Upper lobe of left lung (tissue), 6 donors: ENCODE measurements around the gene OTOS. TPM values are rescaled to one million over a fixed set of nuclear protein-coding genes. Genes with fewer than 3 reads are reported as not detected.

ENCODE experiments used
- ATAC-seq, 2 donors: fragments of 200-7000 bp; cut with Tn5 transposase; one replicate each; pipeline ENCODE4 v1.9.1; 2022; ENCODE audit warnings: mild to moderate bottlenecking in 2 of 2, moderate library complexity in 2 of 2; ENCODE audit not compliant: low FRiP score in 2 of 2
- DNase-seq, 2 donors: peaks; one replicate each; pipeline ENCODE4 v3.0.0-alpha.2; 2019 to 2020
- H3K27ac ChIP-seq, 4 donors: fragments of 200-600 bp; sonication (generic); one replicate each; pipeline ENCODE4 v1.5.1; 2016 to 2019
- H3K27me3 ChIP-seq, 4 donors: fragments of 200-600 bp; sonication (generic); one replicate each; pipeline ENCODE4 v1.5.1; 2017 to 2019
- H3K36me3 ChIP-seq, 4 donors: fragments of 200-600 bp; sonication (generic); one replicate each; pipeline ENCODE4 v1.5.1; 2016 to 2019
- H3K4me1 ChIP-seq, 4 donors: fragments of 200-600 bp; sonication (generic); one replicate each; pipeline ENCODE4 v1.5.1; 2018 to 2019
- H3K4me3 ChIP-seq, 4 donors: fragments of 200-600 bp; sonication (generic); one replicate each; pipeline ENCODE4 v1.5.1; 2017 to 2019; ENCODE audit warnings: mild to moderate bottlenecking in 2 of 4, moderate library complexity in 1 of 4
- H3K9me3 ChIP-seq, 4 donors: fragments of 200-600 bp; sonication (generic); one replicate each; pipeline ENCODE4 v1.5.1; 2018 to 2019
- EP300 ChIP-seq, 4 donors: sonication (generic); formaldehyde crosslinking; IDR thresholded peaks; one replicate each; pipeline ENCODE4 v1.5.1; 2017; ENCODE audit warnings: antibody characterized with exemption in 4 of 4, control low read depth in 2 of 4
- POLR2A ChIP-seq, 4 donors: fragments of 450-650 bp; IDR thresholded peaks; one replicate each; pipeline ENCODE4 v1.5.1; 2016 to 2017; ENCODE audit warnings: antibody characterized with exemption in 4 of 4, mild to moderate bottlenecking in 2 of 4
- POLR2AphosphoS5 ChIP-seq, 2 donors: sonication (generic); formaldehyde crosslinking; IDR thresholded peaks; one replicate each; pipeline ENCODE4 v1.5.1; 2017; ENCODE audit warnings: antibody characterized with exemption in 2 of 2
- WGBS, 2 donors: methylation state at CpG; one replicate each; pipeline ENCODE4 v1.1.5; 2017 to 2018; 5-methylcytosine and 5-hydroxymethylcytosine counted together
- total RNA-seq, 6 donors: library from RNA; depleted of rRNA in 4 of 6; stranded (reverse); fragments of >200 nt in 4 of 6; gene quantifications; one replicate each; pipeline versions ENCODE4 v1.1.0 to v1.2.1, GENCODE V29; 2016 to 2021
- TF ChIP-seq, protein P1 (sequence below), 6 experiments: fragments of 450-650 bp in 4 of 6; fragments of 200-600 bp in 2 of 6; sonication (generic) in 2 of 6; IDR thresholded peaks; one replicate each; pipeline ENCODE4 v1.5.1; 2016 to 2019; ENCODE audit warnings: antibody characterized with exemption in 6 of 6
- donor health status: DM: no; HTN: no; CAD: no; lungs with moderate emphysema.
- donor health status: DM: no; HTN: yes; CAD: no; lungs with severe emphysema.

Gene OTOS
- total RNA-seq, 6 donors from 2014 or later: not detected

DNA sequence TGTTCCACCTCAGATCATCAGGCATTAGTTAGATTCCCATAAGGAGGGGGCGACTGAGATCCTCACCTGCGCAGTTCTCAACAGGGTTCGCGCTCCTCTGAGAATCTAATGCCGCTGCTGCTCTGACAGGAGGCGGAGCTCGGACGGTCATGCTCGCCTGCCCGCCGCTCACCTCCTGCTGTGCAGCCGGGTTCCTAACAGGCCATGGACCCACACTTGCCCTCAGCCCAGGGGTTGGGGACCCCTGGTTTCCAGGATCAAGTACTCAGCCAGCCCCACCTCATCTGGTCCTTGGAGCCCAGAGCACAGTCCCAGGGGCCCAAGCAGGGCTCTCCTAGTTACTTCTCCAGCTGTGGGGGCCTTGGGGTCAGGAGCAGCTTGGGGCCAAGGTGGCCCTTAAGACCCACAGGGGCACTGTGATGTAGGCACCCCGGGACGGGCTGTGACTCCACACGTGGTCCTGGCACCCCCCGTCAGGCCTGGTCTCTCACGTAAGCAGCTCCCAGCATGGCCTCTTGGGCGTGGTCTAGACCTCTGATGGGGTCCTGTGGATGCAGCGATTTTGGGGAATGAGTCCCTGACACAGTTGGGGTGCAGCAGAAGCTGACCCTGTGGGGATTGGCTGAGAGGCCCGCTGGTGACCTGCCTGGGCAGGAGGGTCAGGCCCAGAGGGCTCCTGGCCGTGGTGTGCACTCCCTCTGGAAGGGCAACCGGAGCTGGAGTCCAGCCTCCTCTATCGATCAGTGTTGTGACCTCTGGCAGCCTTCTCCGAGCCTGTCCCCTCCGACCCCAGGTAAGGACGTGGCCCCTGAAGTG lies 28.3 kb upstream of the OTOS start:
- 79 to 84% methylated on average over 17 to 26 of the region's 26 CpGs for WGBS, 2 donors
- no peaks in the 10 kb centered on the region for H3K36me3 ChIP-seq
- DNase-seq (no peak), ATAC-seq (peak in 1 of 2 donors; percentile 2)
- H3K27ac ChIP-seq: no peak overlapping the region
- no peaks in the 10 kb centered on the region for H3K9me3 ChIP-seq
- TF ChIP-seq POLR2A (IDR thresholded peaks at IDR 0.05): no peak
- TF ChIP-seq EP300 (IDR thresholded peaks at IDR 0.05): no peak
- no peak for TF ChIP-seq POLR2AphosphoS5 (IDR thresholded peaks at IDR 0.05)
- TF ChIP-seq, protein P1, sequence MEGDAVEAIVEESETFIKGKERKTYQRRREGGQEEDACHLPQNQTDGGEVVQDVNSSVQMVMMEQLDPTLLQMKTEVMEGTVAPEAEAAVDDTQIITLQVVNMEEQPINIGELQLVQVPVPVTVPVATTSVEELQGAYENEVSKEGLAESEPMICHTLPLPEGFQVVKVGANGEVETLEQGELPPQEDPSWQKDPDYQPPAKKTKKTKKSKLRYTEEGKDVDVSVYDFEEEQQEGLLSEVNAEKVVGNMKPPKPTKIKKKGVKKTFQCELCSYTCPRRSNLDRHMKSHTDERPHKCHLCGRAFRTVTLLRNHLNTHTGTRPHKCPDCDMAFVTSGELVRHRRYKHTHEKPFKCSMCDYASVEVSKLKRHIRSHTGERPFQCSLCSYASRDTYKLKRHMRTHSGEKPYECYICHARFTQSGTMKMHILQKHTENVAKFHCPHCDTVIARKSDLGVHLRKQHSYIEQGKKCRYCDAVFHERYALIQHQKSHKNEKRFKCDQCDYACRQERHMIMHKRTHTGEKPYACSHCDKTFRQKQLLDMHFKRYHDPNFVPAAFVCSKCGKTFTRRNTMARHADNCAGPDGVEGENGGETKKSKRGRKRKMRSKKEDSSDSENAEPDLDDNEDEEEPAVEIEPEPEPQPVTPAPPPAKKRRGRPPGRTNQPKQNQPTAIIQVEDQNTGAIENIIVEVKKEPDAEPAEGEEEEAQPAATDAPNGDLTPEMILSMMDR (IDR thresholded peaks at IDR 0.05): no peak
- no peaks in the 10 kb centered on the region for H3K27me3 ChIP-seq
- no peak overlapping the region for H3K4me3 ChIP-seq
- H3K4me1 ChIP-seq: no peaks in the 10 kb centered on the region

DNA sequence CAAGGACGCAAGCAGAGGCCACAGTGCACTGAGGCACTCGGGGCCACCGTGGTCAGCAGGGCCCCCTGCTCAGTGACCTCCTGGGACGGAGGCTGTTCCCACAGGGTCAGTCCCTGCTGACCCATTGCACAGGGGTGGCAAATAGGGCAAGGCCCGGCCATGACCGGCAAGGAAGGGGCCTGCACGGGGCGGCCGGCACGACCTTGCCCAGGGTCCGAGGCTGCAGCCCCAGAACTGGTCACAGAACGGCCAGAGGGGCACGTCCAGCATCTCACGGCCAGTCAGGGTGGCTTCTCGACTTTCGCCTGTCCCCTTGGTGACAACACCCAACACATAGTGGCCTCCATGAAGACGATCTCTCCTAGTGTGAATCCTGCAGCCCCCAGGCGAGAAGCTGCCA lies 27.6 kb upstream of the OTOS start:
- Histone ChIP-seq H3K36me3 (no peaks in the 10 kb centered on the region), H3K27me3 (no peaks in the 10 kb centered on the region), H3K27ac (no peak overlapping the region), H3K9me3 (no peaks in the 10 kb centered on the region), H3K4me3 (no peak overlapping the region), H3K4me1 (no peaks in the 10 kb centered on the region)
- ATAC-seq (no peak), DNase-seq (no peak)
- WGBS, 2 donors: 80% methylated on average over 14 to 15 of the region's 18 CpGs
- no peak for TF ChIP-seq POLR2A (IDR thresholded peaks at IDR 0.05)
- no peak for TF ChIP-seq POLR2AphosphoS5 (IDR thresholded peaks at IDR 0.05)
- TF ChIP-seq, protein P1 (IDR thresholded peaks at IDR 0.05): no peak
- TF ChIP-seq EP300 (IDR thresholded peaks at IDR 0.05): no peak

DNA sequence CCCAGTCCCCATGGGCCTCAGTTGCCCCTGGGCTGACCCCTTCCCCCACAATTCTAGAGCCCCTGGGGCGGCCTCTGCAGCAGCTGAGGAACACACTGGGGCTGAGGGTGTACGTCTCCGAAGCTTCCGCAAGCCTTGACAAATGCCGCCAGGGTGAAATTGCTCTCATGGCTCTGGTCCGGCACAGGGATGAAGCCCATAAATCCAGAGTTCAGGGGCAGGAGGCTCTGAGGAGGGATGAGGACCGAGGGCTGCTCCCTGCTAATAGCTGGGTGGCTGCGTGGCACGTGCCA lies 27.1 kb upstream of the OTOS start:
- Histone ChIP-seq H3K4me3 (no peak overlapping the region), H3K4me1 (no peaks in the 10 kb centered on the region), H3K9me3 (no peaks in the 10 kb centered on the region), H3K27me3 (no peaks in the 10 kb centered on the region), H3K36me3 (no peaks in the 10 kb centered on the region), H3K27ac (no peak overlapping the region)
- TF ChIP-seq EP300 (IDR thresholded peaks at IDR 0.05): no peak
- TF ChIP-seq, protein P1 (IDR thresholded peaks at IDR 0.05): no peak
- TF ChIP-seq POLR2AphosphoS5 (IDR thresholded peaks at IDR 0.05): no peak
- TF ChIP-seq POLR2A (IDR thresholded peaks at IDR 0.05): no peak
- no peak for DNase-seq
- 0 to 94% methylated on average over 1 to 9 of the region's 9 CpGs for WGBS, 2 donors
- no peak for ATAC-seq

DNA sequence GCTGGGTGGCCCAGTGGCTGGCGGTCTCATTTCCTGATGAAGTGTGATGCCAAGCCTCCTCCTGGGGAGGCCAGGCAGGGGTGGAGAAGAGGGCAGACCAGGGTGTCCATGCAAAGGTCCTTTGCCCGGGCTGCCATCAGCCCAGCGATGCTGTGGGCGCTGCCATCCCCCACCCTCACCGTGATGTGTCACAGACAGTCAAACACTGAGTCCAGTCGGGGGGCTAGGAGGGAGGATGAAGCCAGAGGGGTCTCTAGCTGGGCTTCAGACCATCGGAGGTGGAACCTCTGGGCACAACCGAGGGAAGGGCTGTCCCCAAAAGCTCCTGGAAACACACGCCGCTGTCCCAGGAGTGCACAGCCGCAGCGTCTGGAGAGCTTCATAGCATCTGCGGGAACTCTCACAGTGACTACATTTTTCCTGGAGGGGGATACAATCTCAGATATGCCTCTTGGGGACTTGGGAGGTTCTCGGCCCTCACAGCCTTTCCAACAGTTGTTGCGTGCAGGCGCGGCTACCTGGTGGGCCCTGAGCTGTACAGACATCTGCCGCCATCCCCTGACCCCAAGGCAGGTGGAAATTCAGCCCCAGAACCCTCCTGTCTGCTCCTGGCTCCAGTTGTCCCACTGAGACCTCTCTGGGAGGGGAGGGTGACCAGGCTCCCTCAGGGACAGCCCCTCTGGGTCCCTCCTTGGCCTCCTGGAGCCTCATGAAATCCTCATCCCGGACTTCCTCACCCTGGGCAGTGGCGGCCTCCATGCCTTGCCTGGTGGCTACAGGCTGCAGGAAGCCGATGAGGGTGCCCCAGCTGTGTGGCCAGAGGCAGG lies 26.5 kb upstream of the OTOS start:
- Histone ChIP-seq H3K27ac (no peak overlapping the region), H3K36me3 (no peaks in the 10 kb centered on the region), H3K27me3 (no peaks in the 10 kb centered on the region), H3K9me3 (no peaks in the 10 kb centered on the region), H3K4me3 (no peak overlapping the region), H3K4me1 (no peaks in the 10 kb centered on the region)
- TF ChIP-seq, protein P1 (IDR thresholded peaks at IDR 0.05): no peak
- TF ChIP-seq EP300 (IDR thresholded peaks at IDR 0.05) (no peak), POLR2A (IDR thresholded peaks at IDR 0.05) (no peak), POLR2AphosphoS5 (IDR thresholded peaks at IDR 0.05) (no peak)
- no peak for ATAC-seq
- DNase-seq: no peak
- 86 to 91% methylated on average over 8 to 17 of the region's 21 CpGs for WGBS, 2 donors
